ENCODE data around the gene RNPEPL1.
A peak's percentile ranks its signal among the peaks of the same experiment; 100 is the strongest.

The RNPEPL1 gene

DNA sequence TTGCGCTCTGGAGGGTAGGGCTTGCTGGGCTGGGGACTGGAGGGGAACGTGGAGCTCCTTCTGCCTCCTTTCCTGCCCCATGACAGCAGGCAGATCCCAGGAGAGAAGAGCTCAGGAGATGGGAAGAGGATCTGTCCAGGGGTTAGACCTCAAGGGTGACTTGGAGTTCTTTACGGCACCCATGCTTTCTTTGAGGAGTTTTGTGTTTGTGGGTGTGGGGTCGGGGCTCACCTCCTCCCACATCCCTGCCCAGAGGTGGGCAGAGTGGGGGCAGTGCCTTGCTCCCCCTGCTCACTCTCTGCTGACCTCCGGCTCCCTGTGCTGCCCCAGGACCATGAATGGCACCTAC is 61.3 kb downstream of the RNPEPL1 start:
- ChIA-PET CTCF (no interaction called here), POLR2A (interaction anchor here (0.8 kb wide), 1 partner anchor 14 kb away, joined by 4 read pairs; no protein-coding TSS in a partner anchor)
- TF ChIP-seq ZNF701 (tag by site-specific recombination; IDR thresholded peaks at IDR 0.05) (no peak), ZBTB17 (tag by site-specific recombination; IDR thresholded peaks at IDR 0.05) (no peak), ZNF501 (tag by site-specific recombination; IDR thresholded peaks at IDR 0.05) (no peak), ZFHX2 (tag by site-specific recombination; conservative IDR thresholded peaks at IDR 0.05) (no peak), ZNF24 (tag by site-specific recombination; IDR thresholded peaks at IDR 0.05) (no peak), KLF16 (tag by site-specific recombination; IDR thresholded peaks at IDR 0.05) (no peak), ZNF37A (tag by site-specific recombination; IDR thresholded peaks at IDR 0.05) (no peak), HOXD13 (CRISPR knock-in tag; IDR thresholded peaks at IDR 0.05; ENCODE audit: borderline replicate concordance) (no peak), ZNF112 (tag by site-specific recombination; IDR thresholded peaks at IDR 0.05) (no peak), ZNF473 (tag by site-specific recombination; IDR thresholded peaks at IDR 0.05) (no peak), TRIM28 (IDR thresholded peaks at IDR 0.05; ENCODE audit: borderline replicate concordance, low read length) (no peak), ZNF174 (tag by site-specific recombination; IDR thresholded peaks at IDR 0.05) (no peak)
- TF ChIP-seq, protein P1, sequence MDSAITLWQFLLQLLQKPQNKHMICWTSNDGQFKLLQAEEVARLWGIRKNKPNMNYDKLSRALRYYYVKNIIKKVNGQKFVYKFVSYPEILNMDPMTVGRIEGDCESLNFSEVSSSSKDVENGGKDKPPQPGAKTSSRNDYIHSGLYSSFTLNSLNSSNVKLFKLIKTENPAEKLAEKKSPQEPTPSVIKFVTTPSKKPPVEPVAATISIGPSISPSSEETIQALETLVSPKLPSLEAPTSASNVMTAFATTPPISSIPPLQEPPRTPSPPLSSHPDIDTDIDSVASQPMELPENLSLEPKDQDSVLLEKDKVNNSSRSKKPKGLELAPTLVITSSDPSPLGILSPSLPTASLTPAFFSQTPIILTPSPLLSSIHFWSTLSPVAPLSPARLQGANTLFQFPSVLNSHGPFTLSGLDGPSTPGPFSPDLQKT (IDR thresholded peaks at IDR 0.05; ENCODE audit: borderline replicate concordance, low read depth, low read length) = no peak
- TF ChIP-seq, protein P2, sequence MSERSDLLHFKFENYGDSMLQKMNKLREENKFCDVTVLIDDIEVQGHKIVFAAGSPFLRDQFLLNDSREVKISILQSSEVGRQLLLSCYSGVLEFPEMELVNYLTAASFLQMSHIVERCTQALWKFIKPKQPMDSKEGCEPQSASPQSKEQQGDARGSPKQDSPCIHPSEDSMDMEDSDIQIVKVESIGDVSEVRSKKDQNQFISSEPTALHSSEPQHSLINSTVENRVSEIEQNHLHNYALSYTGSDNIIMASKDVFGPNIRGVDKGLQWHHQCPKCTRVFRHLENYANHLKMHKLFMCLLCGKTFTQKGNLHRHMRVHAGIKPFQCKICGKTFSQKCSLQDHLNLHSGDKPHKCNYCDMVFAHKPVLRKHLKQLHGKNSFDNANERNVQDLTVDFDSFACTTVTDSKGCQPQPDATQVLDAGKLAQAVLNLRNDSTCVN (tag by site-specific recombination; optimal IDR thresholded peaks at IDR 0.05) = no peak
- H3K27ac ChIP-seq (ENCODE audit: extremely low read depth, low read depth, low read length) = no peak overlapping the region
- no peaks in the 10 kb centered on the region for H3K36me3 ChIP-seq (ENCODE audit: control insufficient read depth in 2 of 2, insufficient read depth in 1 of 2, low read length in 2 of 2)
- H3K9me3 ChIP-seq (ENCODE audit: control insufficient read depth, insufficient read depth, low read depth, low read length) = no peaks in the 10 kb centered on the region
- no peak overlapping the region for H3K4me3 ChIP-seq (ENCODE audit: low read depth, low read length)
- H3K4me1 ChIP-seq (ENCODE audit: control insufficient read depth, insufficient read depth, low read length) = no peaks in the 10 kb centered on the region

DNA sequence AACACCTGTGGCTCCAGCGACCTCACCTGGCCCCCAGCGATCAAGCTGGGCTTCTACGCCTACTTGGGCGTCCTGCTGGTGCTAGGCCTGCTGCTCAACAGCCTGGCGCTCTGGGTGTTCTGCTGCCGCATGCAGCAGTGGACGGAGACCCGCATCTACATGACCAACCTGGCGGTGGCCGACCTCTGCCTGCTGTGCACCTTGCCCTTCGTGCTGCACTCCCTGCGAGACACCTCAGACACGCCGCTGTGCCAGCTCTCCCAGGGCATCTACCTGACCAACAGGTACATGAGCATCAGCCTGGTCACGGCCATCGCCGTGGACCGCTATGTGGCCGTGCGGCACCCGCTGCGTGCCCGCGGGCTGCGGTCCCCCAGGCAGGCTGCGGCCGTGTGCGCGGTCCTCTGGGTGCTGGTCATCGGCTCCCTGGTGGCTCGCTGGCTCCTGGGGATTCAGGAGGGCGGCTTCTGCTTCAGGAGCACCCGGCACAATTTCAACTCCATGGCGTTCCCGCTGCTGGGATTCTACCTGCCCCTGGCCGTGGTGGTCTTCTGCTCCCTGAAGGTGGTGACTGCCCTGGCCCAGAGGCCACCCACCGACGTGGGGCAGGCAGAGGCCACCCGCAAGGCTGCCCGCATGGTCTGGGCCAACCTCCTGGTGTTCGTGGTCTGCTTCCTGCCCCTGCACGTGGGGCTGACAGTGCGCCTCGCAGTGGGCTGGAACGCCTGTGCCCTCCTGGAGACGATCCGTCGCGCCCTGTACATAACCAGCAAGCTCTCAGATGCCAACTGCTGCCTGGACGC is 61.9 kb downstream of the RNPEPL1 start:
- Histone ChIP-seq H3K36me3 (ENCODE audit: control insufficient read depth in 2 of 2, insufficient read depth in 1 of 2, low read length in 2 of 2) (no peaks in the 10 kb centered on the region), H3K4me3 (ENCODE audit: low read depth, low read length) (no peak overlapping the region), H3K9me3 (ENCODE audit: control insufficient read depth, insufficient read depth, low read depth, low read length) (no peaks in the 10 kb centered on the region), H3K27ac (ENCODE audit: extremely low read depth, low read depth, low read length) (no peak overlapping the region), H3K4me1 (ENCODE audit: control insufficient read depth, insufficient read depth, low read length) (no peaks in the 10 kb centered on the region)
- 0 out of 2 replicates have a peak, but pooled peaks have one; percentile 17 for TF ChIP-seq SCRT2 (tag by site-specific recombination; IDR thresholded peaks at IDR 0.05)
- no peak for TF ChIP-seq ZBTB8A (tag by site-specific recombination; IDR thresholded peaks at IDR 0.05)
- POLR2A ChIA-PET = no interaction called here
- CTCF ChIA-PET = interaction anchor here (1.2 kb wide), 1 partner anchor 11 kb away, joined by 3 read pairs; no protein-coding TSS in a partner anchor
